Superior temporal gyrus (tissue), 1 donor: ENCODE data around the gene MRPL2.

Experiments used
- DNase-seq: peaks from one replicate; pipeline ENCODE4 v3.0.0-alpha.2; 2016; ENCODE audit errors: extremely low spot score

MRPL2 gene

DNA sequence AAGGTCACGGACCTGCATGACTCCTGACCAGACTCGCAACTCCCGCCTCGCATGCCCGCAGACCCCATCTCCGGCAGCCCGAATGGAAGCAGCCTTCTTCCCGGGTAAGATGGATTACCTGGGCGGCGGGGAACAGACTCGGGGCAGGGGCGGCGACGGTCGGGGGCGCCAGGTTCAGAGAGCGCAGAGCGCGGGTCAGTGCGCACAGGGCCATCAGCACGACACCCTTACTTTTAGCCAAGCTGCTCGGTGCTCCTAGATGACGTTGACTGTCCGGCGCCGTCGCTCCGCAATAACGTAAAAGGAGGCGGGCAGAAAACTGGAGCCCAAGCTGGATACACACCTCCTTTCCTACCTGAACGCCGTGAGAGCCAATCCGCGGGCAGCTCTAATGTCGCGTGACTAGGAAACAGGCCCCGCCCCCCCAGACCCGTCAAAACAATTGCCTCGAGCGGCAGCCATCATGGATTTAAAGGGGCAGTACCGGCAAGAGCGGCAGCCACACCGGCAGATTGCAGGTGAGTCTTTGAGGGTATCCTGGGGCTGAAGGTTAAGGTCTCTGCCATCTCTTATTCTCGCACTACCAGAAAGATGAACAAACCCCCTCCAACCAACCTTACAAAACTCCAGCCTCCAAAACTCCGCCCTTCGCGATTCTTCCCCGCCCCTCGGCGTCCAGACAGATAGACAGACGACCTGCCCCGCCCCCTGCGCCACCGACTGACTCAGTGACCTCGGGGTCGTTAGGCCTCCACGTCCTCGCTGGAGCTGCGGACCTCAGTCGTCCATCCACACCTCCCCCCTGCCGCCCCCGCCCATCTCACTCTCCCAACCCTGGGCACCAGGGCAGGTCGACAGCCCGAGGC lies at the start of gene MRPL2, which contains the start of gene KLC4:
TSS of gene MRPL2 (minus strand) at position 267 of the 866 bp plus-strand sequence. CDS start at position 214, 53 bp downstream.
TSS of gene KLC4 (plus strand) at position 464 of the 866 bp plus-strand sequence. CDS start 1,705 bp downstream, outside the sequence.
- peak; percentile 99 for DNase-seq

DNA sequence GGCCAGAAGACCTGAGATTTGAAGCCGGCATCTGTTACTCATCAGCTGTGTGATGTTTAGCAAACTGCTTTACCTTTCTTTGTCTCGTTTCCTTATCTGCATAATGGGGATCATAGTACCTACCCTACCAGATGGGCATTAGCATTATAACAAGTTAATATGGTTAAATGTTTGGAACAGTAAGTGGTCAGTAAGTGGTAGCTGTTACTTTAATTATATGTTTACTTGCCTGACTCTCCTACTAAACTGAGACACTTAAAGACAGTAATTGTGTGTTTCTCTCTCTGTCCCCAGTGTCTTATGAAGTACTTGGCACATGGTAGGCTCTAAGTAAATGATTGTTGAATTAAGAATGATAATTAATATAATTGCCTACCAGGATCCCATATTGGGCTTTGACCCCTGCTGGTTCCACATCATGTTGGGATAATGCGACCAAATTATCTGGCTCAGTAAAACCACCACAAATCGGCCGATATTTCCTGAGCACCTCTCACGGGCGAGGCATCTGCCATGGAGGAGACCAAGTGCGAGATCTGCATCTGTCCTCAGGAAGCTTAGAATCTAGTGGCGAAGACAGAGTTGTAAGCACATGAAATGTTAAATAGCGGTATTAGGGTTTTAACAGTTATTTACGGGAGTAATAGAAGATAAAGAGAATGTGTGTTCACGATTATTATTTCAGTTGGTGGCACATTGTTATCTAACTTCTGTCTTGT lies 48.3 kb upstream of the MRPL2 start:
- DNase-seq = no peak

DNA sequence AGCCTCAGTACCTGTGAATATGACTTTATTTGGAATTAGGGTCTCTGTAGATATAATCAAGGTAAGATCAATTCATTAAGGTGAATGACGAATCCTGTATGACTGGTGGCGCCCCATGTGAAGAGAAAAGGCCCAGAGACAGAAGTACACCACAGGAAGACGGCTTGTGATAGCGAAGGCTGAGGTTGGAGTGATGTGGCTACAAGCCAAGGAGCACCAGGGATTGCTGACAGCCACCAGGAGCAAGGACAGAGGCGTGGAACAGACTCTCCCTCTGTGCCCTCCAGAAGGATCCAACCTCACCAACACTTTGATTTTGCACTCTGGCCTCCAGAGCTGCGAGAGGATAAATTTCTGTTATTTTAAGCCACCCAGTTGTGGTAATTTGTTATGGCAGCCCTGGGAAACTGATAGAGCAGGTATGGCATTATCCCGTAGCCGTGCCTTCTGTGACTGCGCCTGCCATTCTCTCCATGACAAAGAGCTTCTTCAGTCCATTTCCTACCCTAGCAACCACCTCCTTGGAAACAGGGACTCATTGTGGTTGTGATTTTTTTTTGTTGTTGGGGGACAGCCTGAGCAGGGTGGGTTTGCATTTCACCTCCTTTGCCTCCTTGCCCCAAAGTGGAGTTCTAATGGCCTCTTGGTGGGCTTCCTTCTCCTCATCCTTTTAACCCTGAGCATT lies 46.4 kb upstream of the MRPL2 start:
- no peak for DNase-seq

DNA sequence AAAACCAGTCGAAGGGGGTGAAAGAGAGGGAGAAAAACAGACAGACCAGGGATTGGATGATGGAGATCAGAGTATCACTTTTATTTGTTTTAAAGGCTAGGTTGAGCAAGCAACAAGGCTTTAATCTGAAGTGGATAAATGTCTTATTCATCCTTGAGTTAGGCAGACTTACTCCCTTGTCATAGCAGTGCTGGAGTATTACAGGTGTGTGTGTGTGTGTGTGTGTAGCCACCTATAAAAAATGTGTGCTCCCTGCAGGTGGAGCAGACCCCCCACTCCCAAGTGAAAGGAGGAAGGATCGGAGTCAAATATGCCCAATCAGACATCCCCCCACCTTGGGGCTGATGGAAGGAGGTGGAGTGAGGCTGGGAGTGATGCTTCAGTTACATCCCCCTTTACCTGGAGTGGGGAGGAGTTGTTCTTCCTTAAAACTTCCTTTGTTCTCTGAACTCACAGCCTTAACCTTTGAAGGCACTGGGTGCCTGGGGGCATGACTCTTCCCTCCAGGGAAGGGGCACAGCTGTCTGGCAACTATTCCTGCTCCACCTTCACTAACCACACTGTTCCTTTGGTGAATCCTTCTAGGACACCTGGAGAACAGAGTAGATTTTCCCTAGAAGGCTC lies 44.1 kb upstream of the MRPL2 start:
- no peak for DNase-seq

DNA sequence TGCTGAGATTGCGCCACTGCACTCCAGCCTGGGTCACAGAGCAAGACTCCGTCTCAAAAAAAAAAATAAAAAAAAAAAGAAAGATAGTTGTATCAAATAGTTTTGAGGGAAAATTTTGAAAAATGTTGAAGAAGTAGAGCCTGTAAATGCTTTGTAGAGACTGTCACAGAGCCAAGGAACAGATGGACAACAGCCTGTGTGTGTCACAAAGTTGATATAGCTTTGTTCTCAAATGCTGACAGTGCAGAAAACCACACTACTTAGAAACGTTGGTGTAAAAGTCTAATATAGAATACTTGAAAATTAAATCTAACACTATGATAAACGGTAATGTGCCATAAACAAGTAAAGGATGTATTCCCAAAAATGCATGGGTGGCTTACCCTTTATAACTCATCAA lies 42.3 kb upstream of the MRPL2 start:
- no peak for DNase-seq

DNA sequence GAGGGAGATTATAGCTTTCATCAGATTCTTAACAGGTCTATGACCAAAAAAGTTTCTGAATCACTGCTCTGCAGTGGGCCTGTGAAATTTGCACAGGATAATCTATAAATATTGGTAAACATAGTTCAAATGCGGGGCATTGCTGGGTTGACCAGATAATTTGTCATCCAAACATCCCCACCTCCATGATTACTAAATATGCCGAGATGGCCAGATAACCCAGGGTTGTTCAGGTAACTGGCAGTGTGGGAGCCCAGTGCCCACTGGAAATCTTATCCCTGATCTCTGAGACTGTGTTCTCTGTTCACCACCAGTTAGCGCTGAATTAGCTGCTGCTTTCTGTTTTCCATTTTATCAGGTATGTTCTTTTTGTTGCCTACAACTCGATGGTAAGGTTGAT lies 38.3 kb upstream of the MRPL2 start:
- no peak for DNase-seq

DNA sequence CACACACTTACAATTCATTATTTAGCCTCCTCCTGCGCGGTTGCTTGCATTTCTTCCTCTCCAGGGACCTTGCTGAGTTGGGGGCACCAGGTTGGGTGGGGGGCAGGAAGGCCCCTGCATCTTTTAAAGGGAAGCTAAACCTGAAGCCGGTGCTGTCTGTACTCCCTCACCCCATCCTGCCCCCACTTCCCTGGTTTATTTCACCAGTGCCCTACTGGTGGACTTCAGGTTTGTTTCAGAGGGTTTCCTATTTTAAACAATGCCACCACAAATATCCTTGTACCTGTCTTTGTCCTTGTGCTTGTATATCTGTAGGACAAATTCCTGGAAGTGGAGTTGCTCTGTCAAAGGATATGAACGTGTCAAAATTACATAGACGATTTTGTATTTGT lies 37.9 kb upstream of the MRPL2 start:
- no peak for DNase-seq

DNA sequence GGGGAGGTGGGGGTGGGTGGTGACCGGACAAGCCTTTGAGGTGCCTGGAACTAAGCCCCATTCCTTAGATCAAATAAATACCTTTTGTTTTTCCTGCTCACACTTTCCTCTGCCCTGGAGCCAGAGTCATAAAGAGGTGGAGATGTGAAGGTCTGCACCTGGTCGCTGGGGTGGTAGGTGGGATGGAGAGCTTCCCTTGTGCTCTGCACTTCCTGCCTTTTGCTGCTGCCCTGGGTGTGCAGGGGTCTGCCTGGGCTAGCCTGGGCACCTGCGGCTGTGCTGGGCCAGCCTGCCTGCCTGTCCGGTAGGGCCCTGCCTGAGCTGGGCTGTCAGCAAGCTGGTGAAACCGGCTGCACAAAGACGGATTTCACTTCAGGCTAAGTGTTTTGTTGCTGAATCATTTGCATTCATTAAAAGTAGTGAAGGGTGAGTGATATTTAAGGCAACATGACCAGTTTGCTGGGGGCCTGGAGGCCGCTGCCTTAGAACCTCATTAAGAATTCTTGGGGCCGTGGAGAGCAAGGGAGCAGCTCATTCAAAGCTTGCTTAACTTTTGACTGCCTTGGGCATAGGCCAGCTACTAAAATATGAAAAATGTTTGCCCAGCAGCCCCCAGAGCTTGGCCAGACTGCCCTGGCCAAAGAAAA lies 37.3 kb upstream of the MRPL2 start:
- no peak for DNase-seq

DNA sequence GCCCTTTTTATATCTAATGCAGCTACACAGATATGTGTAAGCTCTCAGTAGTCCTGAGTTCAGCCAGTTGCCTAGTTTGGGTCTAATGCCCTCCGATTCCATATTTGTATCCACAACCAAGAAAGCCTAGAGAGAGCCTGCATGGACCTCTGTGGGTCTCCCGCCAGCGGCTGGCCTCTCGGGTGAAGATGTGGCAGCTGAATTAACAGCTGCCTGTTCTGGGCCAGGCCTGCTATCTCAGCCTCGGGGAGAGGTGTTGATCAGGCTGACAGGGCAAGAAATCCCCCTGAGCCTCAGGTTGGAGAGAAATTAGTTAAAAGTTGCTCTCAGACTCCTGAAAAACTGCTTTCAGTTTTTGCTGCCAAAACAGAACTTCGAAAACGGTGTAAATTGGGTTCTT lies 36.7 kb upstream of the MRPL2 start:
- no peak for DNase-seq

DNA sequence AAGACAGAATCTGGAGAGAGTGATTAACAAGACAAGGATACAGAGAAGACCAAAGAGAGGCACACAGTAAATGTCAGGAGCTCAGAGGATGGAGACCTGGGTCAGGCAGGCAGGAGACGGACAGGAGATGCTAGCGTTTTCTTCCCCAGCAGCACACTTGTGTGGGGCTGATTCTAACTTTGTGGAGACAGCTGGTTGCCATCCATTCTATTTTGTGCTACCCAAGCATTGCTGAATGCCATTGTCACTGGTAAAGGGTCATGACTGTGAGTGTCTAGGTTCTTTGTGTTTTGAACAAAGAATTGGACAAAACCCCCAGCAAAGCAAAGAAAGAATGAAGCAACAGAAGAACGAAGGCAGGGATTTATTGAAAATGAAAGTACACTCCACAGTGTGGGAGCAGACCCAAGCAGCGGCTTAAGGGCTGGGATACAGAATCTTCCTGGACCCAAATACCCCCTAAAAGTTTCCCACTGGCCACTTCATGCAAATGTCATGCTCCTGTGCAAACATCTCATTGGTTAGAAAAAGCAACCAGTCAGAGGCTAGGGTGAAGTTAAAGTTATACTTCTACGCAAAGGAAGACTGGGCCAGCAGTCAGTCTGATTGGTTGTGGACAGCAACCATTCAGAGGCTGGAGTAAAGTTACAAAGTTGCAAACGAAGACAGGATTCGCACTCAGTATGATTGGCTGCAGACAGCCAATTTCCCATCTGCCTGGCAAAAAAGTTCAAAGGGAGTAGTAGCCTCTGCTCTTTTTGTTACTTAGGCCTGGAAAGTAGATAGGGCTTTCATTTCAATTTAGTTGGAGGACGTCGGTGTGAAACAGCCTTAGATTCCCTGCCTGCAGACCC lies 34.4 kb upstream of the MRPL2 start:
- DNase-seq = no peak

DNA sequence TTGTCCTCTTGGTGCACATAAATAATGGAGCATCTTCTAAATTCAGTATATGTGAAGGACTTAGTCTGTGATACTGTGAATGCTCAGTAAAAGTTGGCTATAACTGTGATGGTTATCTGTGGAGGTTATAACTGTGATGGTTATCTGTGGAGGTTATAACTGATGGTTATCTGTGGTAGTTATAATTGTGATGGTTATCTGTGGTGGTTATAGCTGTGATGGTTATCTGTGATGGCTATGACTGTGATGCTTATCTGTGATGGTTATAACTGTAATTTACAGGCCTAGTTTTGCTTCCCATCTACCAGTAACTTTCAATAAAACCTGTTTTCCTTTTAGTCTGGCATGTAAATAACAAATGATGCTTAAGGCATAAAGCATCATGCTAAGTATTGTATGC lies 33.4 kb upstream of the MRPL2 start:
- DNase-seq = no peak

DNA sequence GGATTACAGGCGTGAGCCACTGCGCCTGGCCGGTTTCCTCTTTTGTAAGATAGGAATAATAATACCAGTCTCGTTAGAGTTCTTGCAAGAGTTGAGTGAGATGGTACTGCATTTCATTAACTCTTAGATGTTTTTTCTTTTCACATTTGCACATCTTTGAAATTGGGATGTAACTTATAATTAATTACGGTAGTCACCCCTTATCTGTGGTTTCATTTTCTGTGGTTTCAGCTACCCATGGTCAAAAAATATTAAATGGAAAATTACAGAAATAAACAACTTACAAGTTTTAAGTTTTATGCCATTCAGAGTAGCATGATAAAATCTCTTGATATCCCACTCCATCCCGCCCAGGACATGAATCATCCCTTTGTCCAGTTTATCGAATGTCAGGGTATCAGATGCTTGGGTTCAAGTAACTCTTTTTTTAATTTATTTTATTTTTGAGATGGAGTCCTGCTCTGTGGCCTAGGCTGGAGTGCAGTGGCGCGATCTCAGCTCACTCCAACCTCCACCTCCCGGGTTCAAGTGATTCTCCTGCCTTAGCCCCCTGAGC lies 32.3 kb upstream of the MRPL2 start:
- no peak for DNase-seq

DNA sequence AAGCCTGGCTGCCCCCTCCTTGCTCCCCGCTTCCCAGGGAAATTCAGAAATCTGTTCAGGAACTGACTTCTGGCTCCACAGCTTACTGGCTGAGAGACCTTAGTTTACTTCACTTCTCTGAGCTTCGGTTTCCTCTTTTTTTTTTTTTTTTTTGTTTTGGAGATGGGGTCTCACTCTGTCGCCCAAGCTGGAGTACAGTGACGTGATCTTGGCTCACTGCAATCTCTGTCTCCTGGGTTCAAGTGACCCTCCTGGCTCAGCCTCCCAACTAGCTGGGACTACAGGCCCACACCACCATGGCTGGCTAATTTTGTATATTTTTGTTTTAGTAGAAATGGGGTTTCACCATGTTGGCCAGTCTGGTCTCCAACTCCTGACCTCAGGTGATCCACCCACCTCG lies 31.8 kb upstream of the MRPL2 start:
- no peak for DNase-seq

DNA sequence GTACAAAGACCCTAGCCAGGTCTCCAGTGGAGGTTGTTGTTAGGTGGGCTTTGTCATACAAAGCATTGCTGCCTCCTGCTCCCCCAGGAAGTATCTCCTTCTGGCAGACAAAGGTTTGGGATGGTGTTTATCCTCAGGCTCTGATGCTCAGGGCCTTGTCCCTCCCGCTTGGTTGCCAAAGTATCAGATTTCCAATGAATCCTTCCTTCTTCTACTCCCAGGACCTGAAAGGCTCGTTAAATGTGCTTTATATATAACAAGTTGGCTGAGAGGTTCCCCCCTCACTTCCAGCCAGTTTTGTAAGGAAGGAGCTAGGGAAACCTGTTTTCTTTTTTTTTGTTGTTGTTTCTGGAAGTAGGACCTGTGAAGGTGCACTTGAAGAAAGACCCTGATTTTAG lies 31.3 kb upstream of the MRPL2 start:
- no peak for DNase-seq

DNA sequence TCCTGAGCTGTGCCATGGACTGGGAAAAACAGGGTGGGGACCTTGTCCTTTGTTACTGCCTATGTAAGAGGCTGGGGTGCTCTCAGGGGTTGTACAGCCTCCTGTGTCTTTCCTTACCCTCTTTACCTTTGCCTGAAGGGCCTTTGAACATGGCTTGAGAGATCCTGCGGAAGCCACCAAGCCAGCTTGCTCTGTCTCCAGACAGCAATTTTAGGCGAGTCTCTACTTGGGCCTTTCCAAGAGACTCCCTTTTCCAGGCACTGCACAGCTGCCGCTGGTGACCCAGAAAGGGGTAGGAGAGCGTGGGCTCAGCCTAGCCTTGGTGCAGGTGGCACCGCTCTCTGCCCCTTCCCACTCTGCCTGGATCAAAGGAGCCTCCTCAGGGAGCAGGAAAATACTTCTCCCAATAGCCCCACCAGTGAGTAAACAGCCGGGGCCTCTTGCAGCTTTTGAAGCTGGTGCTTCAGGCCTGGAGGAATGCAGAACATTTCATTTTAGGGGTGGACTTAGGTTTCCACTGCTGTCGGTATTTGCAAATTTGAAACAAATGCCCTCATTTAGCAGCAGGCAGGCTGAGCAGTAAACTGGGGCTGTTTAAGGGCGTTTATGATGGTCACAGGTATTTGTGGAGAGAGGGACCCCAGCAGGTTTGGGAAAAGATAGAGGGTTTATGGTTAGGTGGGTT lies 30.8 kb upstream of the MRPL2 start:
- DNase-seq = no peak

DNA sequence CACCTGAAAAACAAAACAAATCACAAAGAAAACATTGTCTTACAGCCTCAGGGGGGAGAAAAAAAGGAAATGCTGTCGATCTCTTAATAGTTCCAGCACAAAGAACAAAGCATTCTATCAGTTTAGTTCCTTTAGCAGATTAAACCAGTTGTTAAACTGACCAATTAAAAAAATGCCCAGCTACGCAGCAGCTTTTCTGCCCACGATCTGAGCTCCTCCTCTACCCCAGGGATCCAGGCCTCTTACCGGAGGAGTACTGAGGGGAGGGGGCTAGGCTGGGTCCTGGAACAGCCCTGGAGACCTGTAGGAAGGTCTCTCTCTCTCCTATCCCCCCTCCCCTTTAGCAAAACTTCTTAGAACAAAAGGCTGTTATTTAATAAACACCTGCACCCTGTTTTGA lies 30.2 kb upstream of the MRPL2 start:
- DNase-seq = no peak

DNA sequence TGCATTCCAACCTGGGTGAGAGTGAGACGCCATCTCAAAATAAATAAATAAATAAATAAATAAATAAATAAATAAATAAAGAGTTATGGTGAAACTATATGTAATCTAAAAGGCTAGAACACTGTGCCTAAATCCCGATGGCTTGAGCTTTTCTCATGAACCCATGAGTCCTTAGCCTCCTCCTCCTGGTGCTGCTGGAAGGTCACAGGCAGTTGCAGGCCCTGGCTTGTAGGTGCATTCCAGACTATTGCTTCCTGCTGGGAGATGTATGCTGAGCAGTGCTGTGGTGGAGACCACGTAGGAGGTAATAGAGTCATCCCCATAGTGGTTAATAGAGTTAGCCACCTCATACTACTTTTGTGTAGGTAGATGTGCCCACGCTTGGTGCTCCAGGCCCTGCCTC lies 29.4 kb upstream of the MRPL2 start:
- DNase-seq = no peak

DNA sequence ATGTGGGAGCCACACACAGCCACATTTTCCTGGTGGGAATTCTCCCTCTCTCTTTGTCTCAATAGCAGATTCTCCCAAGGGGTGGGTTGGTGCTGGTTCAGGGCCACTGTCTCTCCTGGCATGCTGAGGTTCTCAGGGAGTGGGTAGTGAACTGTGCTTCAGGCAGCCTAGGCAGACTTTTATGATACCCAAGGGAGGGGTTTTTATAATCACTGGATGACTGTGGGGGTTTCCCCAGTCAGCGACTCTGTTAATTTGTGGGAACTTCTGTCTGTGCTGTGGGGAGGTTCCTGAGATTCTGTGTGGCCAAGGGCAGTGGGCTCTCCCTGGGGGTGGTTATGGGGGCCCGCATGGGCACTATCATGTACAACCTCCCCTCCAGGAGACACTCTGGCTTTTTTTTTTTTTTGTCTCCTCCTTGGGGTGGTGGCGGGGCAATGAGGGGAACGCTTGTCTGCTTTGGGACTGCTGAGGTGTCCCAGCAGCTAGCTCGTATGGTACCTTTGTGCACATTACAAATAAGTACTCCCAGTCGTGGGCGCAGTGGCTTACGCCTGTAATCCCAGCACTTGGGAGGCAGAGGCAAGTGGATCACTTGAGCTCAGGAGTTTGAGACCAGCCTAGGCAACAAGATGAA lies 26.9 kb upstream of the MRPL2 start:
- no peak for DNase-seq
